Keratinocyte (primary cell): Measurements from ENCODE around the gene SH2B3. TPM values are rescaled to one million over a fixed set of nuclear protein-coding genes. Genes with fewer than 3 reads are reported as not detected.

Experiments used
- DNase-seq: peaks from one replicate; pipeline ENCODE4 v3.0.0-alpha.2; 2011; ENCODE audit warnings: low read depth, missing footprints, low spot score
- FAIRE-seq: peaks from 2 replicates; lab custom pipeline; 2011; peaks lifted over from hg19 to GRCh38; lab: Jason Lieb, UNC
- H2AFZ ChIP-seq: 2 replicates; pipeline ENCODE4 v1.6.0; 2012; ENCODE audit warnings: low read length, control low read depth, inconsistent platforms; ENCODE audit not compliant: control insufficient read depth
- H3K27ac ChIP-seq: 2 replicates; pipeline ENCODE4 v1.5.1; 2011; ENCODE audit warnings: low read length; ENCODE audit not compliant: control insufficient read depth, insufficient read depth
- H3K27me3 ChIP-seq: 3 replicates; pipeline ENCODE4 v1.6.0; 2011; ENCODE audit warnings: low read length; ENCODE audit not compliant: control insufficient read depth, insufficient read depth; ENCODE audit errors: extremely low read depth
- H3K36me3 ChIP-seq, 2 experiments: 2 replicates in 1 of 2; 3 replicates in 1 of 2; pipeline ENCODE4 v1.5.1; 2011; ENCODE audit warnings: low read length in 2 of 2, mild to moderate bottlenecking in 1 of 2; ENCODE audit not compliant: control insufficient read depth in 2 of 2, insufficient read depth in 2 of 2; ENCODE audit errors: extremely low read depth in 1 of 2
- H3K4me1 ChIP-seq: 3 replicates; pipeline ENCODE4 v1.5.1; 2011; ENCODE audit warnings: low read length; ENCODE audit not compliant: control insufficient read depth, insufficient read depth; ENCODE audit errors: extremely low read depth
- H3K4me2 ChIP-seq: 3 replicates; pipeline ENCODE4 v1.6.0; 2011; ENCODE audit warnings: low read depth, low read length; ENCODE audit not compliant: control insufficient read depth, insufficient read depth; ENCODE audit errors: extremely low read depth
- H3K4me3 ChIP-seq, 3 experiments: fragments of 200-600 bp in 1 of 3; sonication (generic) in 1 of 3; 2 replicates in 2 of 3; 3 replicates in 1 of 3; pipeline ENCODE4 v1.5.1; 2011 to 2016; ENCODE audit warnings: low read length in 3 of 3, mild to moderate bottlenecking in 3 of 3, control low read depth in 2 of 3, inconsistent platforms in 1 of 3, low read depth in 1 of 3, mixed read lengths in 1 of 3, mixed run types in 1 of 3, moderate library complexity in 1 of 3; ENCODE audit not compliant: control insufficient read depth in 2 of 3, insufficient read depth in 2 of 3; ENCODE audit errors: extremely low read depth in 1 of 3
- H3K79me2 ChIP-seq: 2 replicates; pipeline ENCODE4 v1.6.0; 2012; ENCODE audit warnings: low read length; ENCODE audit not compliant: control insufficient read depth, insufficient read depth
- H3K9ac ChIP-seq: 3 replicates; pipeline ENCODE4 v1.6.0; 2011; ENCODE audit warnings: low read length; ENCODE audit not compliant: control insufficient read depth, insufficient read depth; ENCODE audit errors: extremely low read depth
- H3K9me1 ChIP-seq: 3 replicates; pipeline ENCODE4 v1.6.0; 2011; ENCODE audit warnings: low read length; ENCODE audit not compliant: control insufficient read depth, insufficient read depth; ENCODE audit errors: extremely low read depth
- H3K9me3 ChIP-seq: 2 replicates; pipeline ENCODE4 v1.5.1; 2012; ENCODE audit warnings: low read depth, low read length; ENCODE audit not compliant: control insufficient read depth
- H4K20me1 ChIP-seq: 3 replicates; pipeline ENCODE4 v1.6.0; 2011; ENCODE audit warnings: low read length; ENCODE audit not compliant: control insufficient read depth, insufficient read depth; ENCODE audit errors: extremely low read depth
- CTCF ChIP-seq, 3 experiments: IDR thresholded peaks in 1 of 3; conservative IDR thresholded peaks in 1 of 3; optimal IDR thresholded peaks in 1 of 3; 2 replicates in 2 of 3; 3 replicates in 1 of 3; pipeline versions ENCODE3 to v1.5.1; 2011; ENCODE audit warnings: low read length in 3 of 3, mild to moderate bottlenecking in 3 of 3, moderate library complexity in 2 of 3, control low read depth in 1 of 3, inconsistent platforms in 1 of 3; ENCODE audit not compliant: insufficient read depth in 2 of 3; ENCODE audit errors: extremely low read depth in 1 of 3
- EZH2 ChIP-seq: IDR thresholded peaks from one replicate; pipeline ENCODE4 v1.6.1; 2012; ENCODE audit warnings: inconsistent platforms, mild to moderate bottlenecking, low read length, moderate library complexity
- dilution Hi-C: fragments of 300-500 bp; cut with MboI; formaldehyde crosslinking; loops from one replicate; pipeline ENCODE4 v1.7.0; 2020; ENCODE audit warnings: low sequenced_read_pairs; ENCODE audit not compliant: extremely low pct_ligation_motif_present
- polyA plus RNA-seq, 5 experiments: library from polyadenylated mRNA; depleted of rRNA in 3 of 5; stranded (reverse) in 3 of 5; stranded (forward) in 1 of 5; unstranded in 1 of 5; fragments of >200 nt; gene quantifications; 1 replicate in 1 of 5; 2 replicates in 3 of 5; 3 replicates in 1 of 5; pipeline versions ENCODE4 v1.2.1 to v1.2.3, GENCODE V29; 2011 to 2012; ENCODE audit warnings: missing spikeins in 2 of 5, low read depth in 1 of 5, low replicate concordance in 1 of 5

The SH2B3 gene
- polyA plus RNA-seq, 1 donor (not counting 4 experiments of a cell fraction or from before 2014, with no cell fraction given), result 7.7 TPM

GRCh38 chr12:111462210-111462769 lies 56.6 kb downstream of the SH2B3 start:
- no peak for DNase-seq
- Histone ChIP-seq H3K9me1 (no peaks in the 10 kb centered on the region), H3K9ac (no peak overlapping the region), H4K20me1 (no peaks in the 10 kb centered on the region), H3K4me1 (no peaks in the 10 kb centered on the region), H3K4me2 (no peak overlapping the region), H3K27ac (no peak overlapping the region), H3K36me3 (peaks cover 3 to 10% of the 10 kb centered on the region in 2 experiments), H3K4me3 (no peak overlapping the region), H3K79me2 (no peaks in the 10 kb centered on the region), H2AFZ (no peak overlapping the region), H3K9me3 (no peaks in the 10 kb centered on the region), H3K27me3 (no peaks in the 10 kb centered on the region)
- dilution Hi-C loops, result no loop called here
- FAIRE-seq, result no peak
- TF ChIP-seq CTCF (optimal IDR thresholded peaks at IDR 0.05 in 1 of 3, IDR thresholded peaks at IDR 0.05 in 1 of 3, conservative IDR thresholded peaks at IDR 0.05 in 1 of 3; ENCODE audit: extremely low read depth in 1 of 3, insufficient read depth in 2 of 3, low read length in 3 of 3), result no peak
- TF ChIP-seq EZH2, result no peak

- H3K27me3 ChIP-seq, result no peaks in the 10 kb centered on the region
- H3K9ac ChIP-seq, result no peak overlapping the region
- TF ChIP-seq EZH2, result no peak
- no peak for TF ChIP-seq CTCF (optimal IDR thresholded peaks at IDR 0.05 in 1 of 3, IDR thresholded peaks at IDR 0.05 in 1 of 3, conservative IDR thresholded peaks at IDR 0.05 in 1 of 3; ENCODE audit: extremely low read depth in 1 of 3, insufficient read depth in 2 of 3, low read length in 3 of 3)
- H3K4me2 ChIP-seq, result no peak overlapping the region
- no peaks in the 10 kb centered on the region for H3K79me2 ChIP-seq
- no peaks in the 10 kb centered on the region for H4K20me1 ChIP-seq
- H3K4me1 ChIP-seq, result no peaks in the 10 kb centered on the region
- FAIRE-seq (no peak), DNase-seq (no peak)
- no peaks in the 10 kb centered on the region for H3K9me1 ChIP-seq
- peaks cover 5 to 8% of the 10 kb centered on the region in 2 experiments for H3K36me3 ChIP-seq
- H2AFZ ChIP-seq, result no peak overlapping the region
- dilution Hi-C loops, result no loop called here
- H3K9me3 ChIP-seq, result no peaks in the 10 kb centered on the region
- H3K27ac ChIP-seq, result no peak overlapping the region
- H3K4me3 ChIP-seq, result no peak overlapping the region
Observed at GRCh38 chr12:111467092-111467856, 61.6 kb downstream of the SH2B3 start.
